Heart left ventricle (tissue), 16 donors: ENCODE measurements around the gene KLHL6. TPM values are rescaled to one million over a fixed set of nuclear protein-coding genes. Genes with fewer than 3 reads are reported as not detected.
"Not testable (repeated sequence)": the region's sequence is repeated elsewhere in the genome, so short reads cannot be mapped to it uniquely, and the experiment has no call there.

Experiments
- ATAC-seq, 4 donors: fragments of 200-7000 bp; cut with Tn5 transposase; one replicate each; pipeline ENCODE4 v1.9.1; 2020 to 2022; ENCODE audit warnings: moderate library complexity in 4 of 4, mild to moderate bottlenecking in 3 of 4, moderate number of reproducible peaks in 1 of 4
- DNase-seq, 5 donors: peaks; one replicate each; pipeline ENCODE4 v3.0.0-alpha.2; 2020
- H3K27ac ChIP-seq, 12 donors: fragments of 200-600 bp; sonication (generic) in 4 of 12; one replicate each; pipeline versions ENCODE4 v1.5.0 to v1.8.0; 2016 to 2022; ENCODE audit warnings: mild to moderate bottlenecking in 2 of 12
- H3K27me3 ChIP-seq, 9 donors: fragments of 200-600 bp; sonication (generic) in 2 of 9; one replicate each; pipeline versions ENCODE4 v1.5.1 to v1.8.0; 2016 to 2022; ENCODE audit warnings: mild to moderate bottlenecking in 3 of 9
- H3K36me3 ChIP-seq, 9 donors: fragments of 200-600 bp; sonication (generic) in 2 of 9; one replicate each; pipeline versions ENCODE4 v1.5.0 to v1.8.0; 2018 to 2022; ENCODE audit warnings: mild to moderate bottlenecking in 2 of 9
- H3K4me1 ChIP-seq, 12 donors: fragments of 200-600 bp; sonication (generic) in 4 of 12; one replicate each; pipeline versions ENCODE4 v1.5.0 to v1.8.0; 2016 to 2022; ENCODE audit warnings: mild to moderate bottlenecking in 3 of 12
- H3K4me3 ChIP-seq, 12 donors: fragments of 200-600 bp; sonication (generic) in 4 of 12; one replicate each; pipeline versions ENCODE4 v1.5.0 to v1.8.0; 2017 to 2022; ENCODE audit warnings: mild to moderate bottlenecking in 9 of 12, moderate library complexity in 4 of 12
- H3K9me3 ChIP-seq, 12 donors: fragments of 200-600 bp; sonication (generic) in 4 of 12; one replicate each; pipeline versions ENCODE4 v1.5.0 to v1.8.0; 2016 to 2022; ENCODE audit warnings: mild to moderate bottlenecking in 1 of 12
- CTCF ChIP-seq, 12 donors: fragments of 200-600 bp; sonication (generic) in 4 of 12; IDR thresholded peaks; one replicate each; pipeline versions ENCODE4 v1.5.0 to v1.8.0; 2018 to 2022; ENCODE audit warnings: antibody characterized with exemption in 12 of 12, mild to moderate bottlenecking in 5 of 12
- POLR2A ChIP-seq, 2 donors: fragments of 450-650 bp; IDR thresholded peaks; one replicate each; pipeline ENCODE4 v1.6.1; 2017; ENCODE audit warnings: antibody characterized with exemption in 2 of 2, mild to moderate bottlenecking in 2 of 2, moderate library complexity in 2 of 2
- WGBS, 4 donors: extraction: QIAGEN DNeasy Blood & Tissue Kit in 2 of 4; methylation state at CpG; one replicate each; pipeline versions ENCODE4 v1.1.5 to v1.1.7; 2013 to 2018; 5-methylcytosine and 5-hydroxymethylcytosine counted together
- intact Hi-C, 10 donors: fragments of 100-400 bp; cut with DNase I; formaldehyde crosslinking; loops; one replicate each; pipeline versions ENCODE4 v1.11.1 to v1.14.2; 2022
- polyA plus RNA-seq, 2 donors: library from polyadenylated mRNA; stranded (reverse); fragments of 200-250 nt; gene quantifications; one replicate each; pipeline ENCODE4 v1.2.3, GENCODE V29; 2013
- total RNA-seq, 9 donors: library from RNA; depleted of rRNA in 2 of 9; stranded (reverse); fragments of >200 nt in 2 of 9; fragmentation: NEBNext Ultra II Directional in 3 of 9; extraction: Animal tissue kit (Norgen Biotek cat#: 25700) in 3 of 9; gene quantifications; one replicate each; pipeline versions ENCODE4 v1.1.0 to v1.2.4, GENCODE V29; 2016 to 2023
- donor health status: ischemic (EF 13 %, LVEDD 7.1; RV severe dilation, severe dysfunction).
- donor health status: healthy with polysubstance abuse.
- donor health status: DM: no; HTN: yes; CAD: no.
- donor health status: DM: no; HTN: no; CAD: no.
- donor health status: ischemic (EF 25% LVEDD 6.9; RV normal size, moderate dysfunction).
- donor health status: ischemic (EF 25% LVEDD 5.7; RV mildly dilated, moderate dysfunction).
- donor health status: healthy.
- donor health status: DM: yes; HTN: yes; CAD: no.
- donor health status: ischemic (EF 35%, LVEDD 5.7; RV mildly dilated, moderate dysfunction).
- donor health status: nonischemic (EF 11% LVEDD 7.7; RV severe dilation, severe dysfunction).
- donor health status: DM: yes; HTN: yes; CAD: no.
- donor health status: PGD.
- donor health status: ischemic (EF 29% LVEDD 5.4; RV normal size, mild dysfunction).
- donor health status: nonischemic (EF 23%, LVEDD 6.1; RV moderate dilation, normal function).

The KLHL6 gene
- total and polyA plus RNA-seq, 11 donors: 0.46 to 8.1 (median 0.83) TPM

- H3K27me3 ChIP-seq: no peaks in the 10 kb centered on the region
- no peak for TF ChIP-seq CTCF (IDR thresholded peaks at IDR 0.05)
- TF ChIP-seq POLR2A (IDR thresholded peaks at IDR 0.05): no peak
- H3K4me3 ChIP-seq: no peak overlapping the region
- no peaks in the 10 kb centered on the region for H3K36me3 ChIP-seq
- DNase-seq (no peak), ATAC-seq (no peak)
- 84 to 92% (median 89%) methylated on average over 10 of the region's 10 CpGs for WGBS, 4 donors
- H3K27ac ChIP-seq: no peak overlapping the region
- peaks cover 0 to 12% (median 5%) of the 10 kb centered on the region in 12 donors for H3K4me1 ChIP-seq
- intact Hi-C loops: no loop called here
- peaks cover 0 to 26% (median 8%) of the 10 kb centered on the region in 12 donors for H3K9me3 ChIP-seq
Measured at GRCh38 chr3:183443395-183444385, 111.8 kb downstream of the KLHL6 start.

DNA sequence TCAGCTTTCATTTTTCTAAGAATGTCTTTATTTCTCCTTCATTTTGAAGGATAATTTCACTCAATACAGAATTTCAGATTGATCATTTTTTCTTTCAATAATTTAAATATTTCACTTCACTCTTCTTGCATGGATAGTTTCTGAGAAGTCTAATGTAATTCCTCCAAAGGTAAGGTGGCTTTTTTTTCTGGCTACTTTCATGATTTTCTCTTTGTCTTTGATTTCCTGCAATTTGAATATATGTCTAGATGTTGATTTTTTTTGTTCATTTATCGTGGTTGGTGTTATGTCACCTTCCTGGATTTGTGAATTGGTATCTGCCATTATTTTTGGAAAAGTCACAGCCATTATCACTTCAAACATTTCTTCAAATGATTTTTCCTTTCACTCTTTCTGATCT, 112.5 kb downstream of the KLHL6 start:
- no peak overlapping the region for H3K27ac ChIP-seq
- WGBS, 4 donors: 63 to 83% (median 73%) methylated on average over 1 of the region's 1 CpG
- no peaks in the 10 kb centered on the region for H3K36me3 ChIP-seq
- intact Hi-C loops: no loop called here
- ATAC-seq (no peak), DNase-seq (no peak)
- H3K27me3 ChIP-seq: no peaks in the 10 kb centered on the region
- TF ChIP-seq POLR2A (IDR thresholded peaks at IDR 0.05) (no peak), CTCF (IDR thresholded peaks at IDR 0.05) (no peak)
- H3K4me3 ChIP-seq: no peak overlapping the region
- H3K9me3 ChIP-seq: peaks cover 0 to 26% (median 8%) of the 10 kb centered on the region in 12 donors
- H3K4me1 ChIP-seq: peaks cover 0 to 6% (median 0%) of the 10 kb centered on the region in 12 donors

- H3K4me1 ChIP-seq, intact Hi-C loops, H3K4me3 ChIP-seq, ATAC-seq, H3K27me3 ChIP-seq, H3K27ac ChIP-seq, H3K36me3 ChIP-seq, DNase-seq: not testable (repeated sequence)
- 82 to 97% (median 86%) methylated on average over 3 of the region's 3 CpGs for WGBS, 4 donors
- H3K9me3 ChIP-seq: peaks cover 0 to 26% (median 8%) of the 10 kb centered on the region in 12 donors
Measured at GRCh38 chr3:183440521-183440920, 115.0 kb downstream of the KLHL6 start.

GRCh38 chr3:183439515-183439914, 116.0 kb downstream of the KLHL6 start:
- intact Hi-C loops: no loop called here

More at GRCh38 chr3:183439515-183439914, 116.0 kb downstream of the KLHL6 start:
- Histone ChIP-seq H3K27ac (no peak overlapping the region), H3K36me3 (no peaks in the 10 kb centered on the region), H3K4me1 (peaks cover 0 to 4% (median 0%) of the 10 kb centered on the region in 12 donors), H3K9me3 (peaks cover 0 to 24% (median 8%) of the 10 kb centered on the region in 12 donors), H3K4me3 (no peak overlapping the region), H3K27me3 (no peaks in the 10 kb centered on the region)
- WGBS, 4 donors: 80 to 90% (median 84%) methylated on average over 3 of the region's 3 CpGs
- TF ChIP-seq CTCF (IDR thresholded peaks at IDR 0.05) (no peak), POLR2A (IDR thresholded peaks at IDR 0.05) (no peak)
- no peak for DNase-seq
- ATAC-seq: no peak
